CD4-positive, alpha-beta T cell treated with Interleukin-10 for 1 hour (primary cell): ENCODE results near the gene ATF3.
A peak's percentile ranks its signal among the peaks of the same experiment; 100 is the strongest.

Experiments
- DNase-seq: peaks from one replicate; pipeline ENCODE4 v3.0.0-alpha.2; 2020

The ATF3 gene

GRCh38 chr1:212587016-212587887 lies 21.3 kb upstream of the ATF3 start:
- DNase-seq, result no peak

- DNase-seq, result no peak
These were observed 20.6 kb upstream of the ATF3 start for GRCh38 chr1:212587888-212588510.

- DNase-seq, result no peak
These were observed 19.1 kb upstream of the ATF3 start for GRCh38 chr1:212589446-212589845.

GRCh38 chr1:212591922-212592321 lies 16.6 kb upstream of the ATF3 start:
- no peak for DNase-seq

- no peak for DNase-seq
These were observed 14.7 kb upstream of the ATF3 start for GRCh38 chr1:212593821-212594251.

GRCh38 chr1:212594640-212595039 lies 13.9 kb upstream of the ATF3 start:
- DNase-seq, result no peak

GRCh38 chr1:212595229-212595628 lies 13.3 kb upstream of the ATF3 start:
- no peak for DNase-seq

GRCh38 chr1:212595787-212596714 lies 12.5 kb upstream of the ATF3 start:
- DNase-seq, result peak; percentile 82

DNA sequence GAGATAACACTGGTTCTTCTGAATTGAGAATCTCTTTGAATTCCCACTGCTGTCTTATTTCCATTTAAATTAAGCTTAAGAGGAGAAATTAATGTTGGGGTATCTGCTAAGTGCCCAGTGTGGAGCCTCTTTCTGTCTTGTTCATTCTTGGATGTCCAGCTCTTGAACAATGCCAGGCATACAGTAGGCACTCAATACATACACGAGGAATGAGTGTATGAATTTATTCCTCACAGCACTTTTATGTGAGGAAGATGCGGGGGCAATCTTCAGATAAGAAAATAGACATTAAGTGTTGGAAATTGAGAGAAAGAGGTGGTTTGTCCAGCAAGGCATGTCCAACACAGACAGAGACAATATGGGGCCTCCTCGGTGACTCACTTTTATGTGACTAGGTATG lies 11.8 kb upstream of the ATF3 start:
- DNase-seq, result no peak

DNA sequence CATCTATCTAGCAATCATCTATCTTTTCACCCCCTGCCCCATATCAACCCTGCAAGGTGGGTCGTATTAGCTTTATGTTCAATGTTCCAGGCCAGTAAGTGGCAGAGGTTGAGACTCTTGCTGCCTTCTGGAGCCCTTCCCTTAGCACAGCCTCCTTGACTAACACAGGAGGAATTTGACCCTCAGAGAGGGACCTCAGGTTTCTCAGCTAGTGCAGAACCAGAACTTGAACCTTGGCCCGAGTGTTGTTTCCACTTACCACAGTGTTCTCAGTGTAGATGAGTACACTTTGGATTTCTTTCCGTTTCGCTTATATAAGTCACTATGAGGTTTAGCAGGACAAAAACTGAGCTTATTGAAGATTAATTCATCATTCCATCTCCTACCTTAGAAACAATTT lies 11.1 kb upstream of the ATF3 start:
- no peak for DNase-seq

DNA sequence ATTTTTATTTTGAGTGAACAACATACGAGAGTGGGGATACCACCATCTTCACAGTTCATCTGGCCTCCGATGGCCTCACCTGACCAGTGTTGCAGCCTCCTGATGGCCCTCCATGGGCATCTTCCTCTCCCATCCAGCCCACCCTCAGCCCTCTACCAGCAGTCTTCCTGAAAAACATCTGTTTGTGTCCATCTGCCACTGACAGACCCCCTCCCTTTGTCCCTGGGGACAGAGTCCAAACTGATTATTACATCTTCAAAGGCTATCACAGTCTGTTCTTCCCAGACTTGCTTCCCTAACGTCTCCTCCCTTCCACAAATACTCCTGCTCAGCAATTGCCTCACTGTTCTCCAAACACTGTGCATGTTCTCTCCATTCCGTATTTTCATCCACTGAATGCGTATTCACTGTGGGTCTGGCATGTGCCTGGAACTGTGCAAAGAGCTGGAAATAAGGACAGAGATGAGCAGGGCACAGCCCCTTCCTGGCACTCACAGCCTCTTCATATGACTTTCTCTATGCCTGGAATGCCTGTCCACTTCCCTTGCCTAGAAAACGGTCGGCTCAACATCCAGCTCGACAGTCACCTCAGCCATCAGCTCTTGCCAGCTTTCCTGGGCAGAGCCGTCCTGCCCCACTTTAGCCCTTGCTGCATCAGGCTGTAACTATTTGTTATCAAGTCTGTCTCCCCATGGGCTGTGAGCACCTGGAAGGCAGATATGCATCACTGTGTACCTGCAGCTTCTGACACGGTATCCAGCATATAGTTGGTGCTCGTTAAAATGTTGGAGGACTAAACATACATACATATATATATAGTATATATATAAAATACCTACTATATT lies 8.3 kb upstream of the ATF3 start:
- no peak for DNase-seq

GRCh38 chr1:212600980-212601379 lies 7.6 kb upstream of the ATF3 start:
- no peak for DNase-seq

GRCh38 chr1:212601524-212601923 lies 7.0 kb upstream of the ATF3 start:
- DNase-seq, result no peak

GRCh38 chr1:212605441-212606394 lies 2.8 kb upstream of the ATF3 start:
- no peak for DNase-seq

- DNase-seq, result peak; percentile 77
These were observed 2.0 kb upstream of the ATF3 start for GRCh38 chr1:212606395-212607205.

DNA sequence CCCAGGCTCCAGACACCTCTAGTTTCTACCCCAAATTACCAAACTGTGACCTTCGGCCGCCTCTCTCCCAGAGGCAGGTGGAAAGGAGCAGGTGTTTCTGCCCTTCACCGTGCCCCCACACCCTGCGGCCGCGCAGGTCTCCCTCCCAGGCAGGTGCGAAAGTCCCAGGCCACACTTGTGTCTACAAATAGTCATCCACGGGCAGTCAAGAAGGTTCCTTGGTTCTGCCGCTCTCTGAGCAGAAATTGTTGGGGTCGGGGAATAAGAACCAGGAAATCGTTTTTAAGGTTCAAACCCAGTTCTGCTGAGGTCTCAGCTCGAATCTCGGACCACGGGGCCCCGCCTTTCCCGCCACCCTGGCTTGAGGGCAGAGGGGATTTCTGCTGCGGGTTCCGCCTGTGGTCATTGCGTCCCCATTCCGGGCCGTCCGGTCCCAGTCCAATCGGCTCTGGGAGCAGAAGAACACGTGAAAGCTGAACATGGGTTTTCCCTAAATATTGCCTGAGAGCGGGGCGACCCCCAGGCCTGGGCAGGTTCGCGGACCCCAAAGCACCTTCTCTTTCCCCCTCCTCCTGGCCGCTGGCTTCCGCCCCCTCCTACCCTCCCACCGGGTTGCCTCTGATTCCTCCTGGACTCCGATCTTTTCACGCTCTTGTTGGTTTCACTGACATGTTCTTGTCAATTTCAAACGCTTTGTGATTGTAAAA lies 1.2 kb upstream of the ATF3 start:
- DNase-seq, result peak; percentile 55

DNA sequence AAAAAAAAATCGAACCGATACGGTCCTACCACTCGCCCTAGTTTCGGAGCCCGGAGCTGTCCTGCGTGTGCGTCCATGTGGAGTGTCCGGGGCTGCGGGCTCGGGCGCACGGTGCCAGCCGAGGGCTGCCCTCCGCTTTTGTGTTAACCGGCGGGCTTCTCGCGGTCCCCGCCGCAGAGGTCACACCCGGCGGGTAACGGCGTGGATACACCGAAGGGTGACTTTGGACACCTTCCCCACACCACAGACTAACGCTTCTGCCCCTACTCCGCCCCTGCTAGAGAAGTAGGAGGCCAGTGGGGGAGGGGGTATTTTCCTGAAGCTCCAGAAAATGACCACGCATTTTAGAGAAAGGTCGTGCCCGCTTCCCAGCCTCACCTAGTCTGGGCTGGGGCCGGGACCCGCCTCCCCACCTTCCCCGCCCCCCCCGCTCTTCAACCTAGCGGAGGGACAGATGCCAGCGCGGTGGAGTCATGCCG lies 609 bp upstream of the ATF3 start:
- no peak for DNase-seq

- DNase-seq, result peak; percentile 67
These were observed 569 bp downstream of the ATF3 start for GRCh38 chr1:212608959-212609700.
